ENCODE measurements around the gene PLVAP. TPM values are rescaled to one million over a fixed set of nuclear protein-coding genes. Genes with fewer than 3 reads are reported as not detected.
A peak's percentile ranks its signal among the peaks of the same experiment; 100 is the strongest.

The PLVAP gene
- total RNA-seq, 4 donors from 2014 or later = 37.4 to 155 (median 117) TPM

DNA sequence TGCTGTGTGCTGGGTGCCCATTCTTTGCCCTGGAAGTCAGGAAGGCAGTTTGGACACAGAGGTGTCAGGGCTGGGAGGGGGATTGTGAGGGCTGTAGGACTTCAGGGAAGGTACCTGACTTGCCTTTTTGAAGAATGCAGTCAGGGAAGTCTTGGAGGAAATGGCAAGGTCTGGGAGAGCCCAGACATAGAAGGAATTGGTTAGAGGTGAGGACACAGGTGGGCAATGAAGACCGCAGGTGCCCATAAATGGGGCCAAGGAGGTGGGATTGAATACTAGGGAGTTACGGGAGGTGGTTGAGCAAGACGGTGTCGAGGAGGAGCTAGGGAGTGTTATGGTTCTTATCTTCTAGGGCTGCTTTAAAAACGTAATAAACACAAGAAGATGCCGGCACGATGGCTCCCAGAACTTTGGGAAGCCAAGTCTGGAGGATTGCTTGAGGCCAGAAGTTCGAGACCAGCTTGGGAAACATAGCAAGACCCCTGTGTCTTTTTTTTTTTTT, 69.2 kb downstream of the PLVAP start:
- no peak overlapping the region for H3K4me3 ChIP-seq
- peaks cover 60 to 91% (median 81%) of the 10 kb centered on the region in 4 donors for H3K4me1 ChIP-seq
- peak overlapping the region in 3 of 4 donors; percentile 1 to 92 (median 90) for H3K27ac ChIP-seq (replicated peaks in 1 of 4)
- peaks cover 0 to 9% (median 0%) of the 10 kb centered on the region in 4 donors for H3K27me3 ChIP-seq
- no peaks in the 10 kb centered on the region for H3K9me3 ChIP-seq
- DNase-seq (ENCODE audit: extremely low spot score) = no peak
- intact Hi-C loops (cut with DNase I) = no loop called here
- H3K36me3 ChIP-seq = peaks cover 0 to 17% (median 3%) of the 10 kb centered on the region in 4 donors
- TF ChIP-seq POLR2AphosphoS5 (IDR thresholded peaks at IDR 0.05) = no peak
- no peak for TF ChIP-seq EP300 (IDR thresholded peaks at IDR 0.05)
- no peak for TF ChIP-seq CTCF (IDR thresholded peaks at IDR 0.05)
- TF ChIP-seq POLR2A (IDR thresholded peaks at IDR 0.05; ENCODE audit: low read depth) = no peak
- WGBS = 87% methylated on average over 8 of the region's 8 CpGs

DNA sequence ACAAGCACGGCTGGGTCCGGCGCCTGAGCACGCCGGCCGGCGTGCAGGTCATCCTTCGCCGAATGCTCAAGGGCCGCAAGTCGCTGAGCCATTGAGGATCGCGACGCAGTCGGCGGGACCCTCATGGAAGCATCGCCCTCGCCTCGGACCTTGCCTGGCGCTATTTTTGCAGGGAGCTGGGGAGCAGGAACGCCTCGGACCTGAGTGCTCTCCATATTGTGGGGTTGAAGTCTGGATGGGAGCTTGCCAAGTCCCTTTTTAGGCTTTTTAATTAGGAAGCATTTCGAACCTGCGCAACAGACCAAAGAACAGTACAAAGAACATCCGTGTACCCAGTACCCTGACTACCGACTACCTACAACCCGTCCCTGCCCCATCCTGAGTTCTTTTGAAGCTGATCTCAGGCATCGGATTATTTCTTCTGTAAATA, 70.8 kb downstream of the PLVAP start:
- H3K4me3 ChIP-seq = peak overlapping the region; percentile 64 to 93 (median 72)
- no peak for DNase-seq (ENCODE audit: extremely low spot score)
- WGBS = 6% methylated on average over 22 of the region's 28 CpGs
- H3K9me3 ChIP-seq = no peaks in the 10 kb centered on the region
- intact Hi-C loops (cut with DNase I) = no loop called here
- H3K27me3 ChIP-seq = peaks cover 0 to 9% (median 0%) of the 10 kb centered on the region in 4 donors
- peaks cover 0 to 2% (median under 1%) of the 10 kb centered on the region in 4 donors for H3K36me3 ChIP-seq
- peaks cover 61 to 92% (median 85%) of the 10 kb centered on the region in 4 donors for H3K4me1 ChIP-seq
- TF ChIP-seq POLR2A (IDR thresholded peaks at IDR 0.05; ENCODE audit: low read depth) (no peak), EP300 (IDR thresholded peaks at IDR 0.05) (no peak), POLR2AphosphoS5 (IDR thresholded peaks at IDR 0.05) (no peak), CTCF (IDR thresholded peaks at IDR 0.05) (no peak)
- H3K27ac ChIP-seq (replicated peaks in 1 of 4) = peak overlapping the region; percentile 90 to 97 (median 91)

- H3K4me1 ChIP-seq = peaks cover 56 to 92% (median 85%) of the 10 kb centered on the region in 4 donors
- DNase-seq (ENCODE audit: extremely low spot score) = peak; percentile 98
- H3K27me3 ChIP-seq = peaks cover 0 to 9% (median 0%) of the 10 kb centered on the region in 4 donors
- H3K27ac ChIP-seq (replicated peaks in 1 of 4) = peak within 1 kb of the TSS; percentile 90 to 97 (median 91)
- WGBS = 0% methylated on average over 15 of the region's 55 CpGs
- TF ChIP-seq CTCF (IDR thresholded peaks at IDR 0.05) (peak; percentile 74 to 84 (median 80)), POLR2A (IDR thresholded peaks at IDR 0.05; ENCODE audit: low read depth) (no peak), EP300 (IDR thresholded peaks at IDR 0.05) (no peak), POLR2AphosphoS5 (IDR thresholded peaks at IDR 0.05) (peak; percentile 92 to 96)
- peaks cover 0 to 8% (median 3%) of the 10 kb centered on the region in 4 donors for H3K36me3 ChIP-seq
- intact Hi-C loops (cut with DNase I) = no loop called here
- H3K9me3 ChIP-seq = no peaks in the 10 kb centered on the region
- peak within 1 kb of the TSS; percentile 64 to 93 (median 72) for H3K4me3 ChIP-seq
Observed at GRCh38 chr19:17305517-17306284, 71.4 kb downstream of the PLVAP start, which contains the start of gene MRPL34. MRPL34 (plus strand) TSS chr19:17305872; CDS start chr19:17305893, 21 bp downstream.

GRCh38 chr19:17305216-17305516, 72.0 kb downstream of the PLVAP start:
- Histone ChIP-seq H3K27ac (replicated peaks in 1 of 4) (peak overlapping the region; percentile 90 to 97 (median 91)), H3K9me3 (no peaks in the 10 kb centered on the region), H3K36me3 (peaks cover 0 to 13% (median 6%) of the 10 kb centered on the region in 4 donors), H3K27me3 (peaks cover 0 to 9% (median 0%) of the 10 kb centered on the region in 4 donors), H3K4me1 (peaks cover 51 to 92% (median 83%) of the 10 kb centered on the region in 4 donors), H3K4me3 (peak overlapping the region; percentile 64 to 93 (median 72))
- 0% methylated on average over 5 of the region's 7 CpGs for WGBS
- intact Hi-C loops (cut with DNase I) = no loop called here
- no peak for DNase-seq (ENCODE audit: extremely low spot score)
- TF ChIP-seq POLR2A (IDR thresholded peaks at IDR 0.05; ENCODE audit: low read depth) (no peak), CTCF (IDR thresholded peaks at IDR 0.05) (no peak), EP300 (IDR thresholded peaks at IDR 0.05) (no peak), POLR2AphosphoS5 (IDR thresholded peaks at IDR 0.05) (no peak)
